Spleen (tissue), 11 donors: ENCODE data around the gene PDE4D. TPM values are rescaled to one million over a fixed set of nuclear protein-coding genes. Genes with fewer than 3 reads are reported as not detected.

ENCODE experiments used
- DNase-seq: peaks from one replicate; pipeline ENCODE4 v3.0.0-alpha.2; 2020
- H3K27ac ChIP-seq, 8 donors: fragments of 200-600 bp; sonication (generic) in 7 of 8; 1 replicate in 4 of 8; 2 replicates in 4 of 8; pipeline versions ENCODE4 v1.5.0 to v1.8.0; 2016 to 2021; ENCODE audit warnings: inconsistent platforms in 4 of 8, mild to moderate bottlenecking in 4 of 8, moderate library complexity in 1 of 8
- H3K27me3 ChIP-seq, 7 donors: fragments of 200-600 bp; sonication (generic) in 6 of 7; replicated peaks in 1 of 7; 1 replicate in 4 of 7; 2 replicates in 3 of 7; pipeline versions ENCODE4 v1.5.0 to v1.8.0; 2016 to 2021; ENCODE audit warnings: inconsistent platforms in 3 of 7, mild to moderate bottlenecking in 1 of 7
- H3K36me3 ChIP-seq, 6 donors: fragments of 200-600 bp; sonication (generic) in 5 of 6; 1 replicate in 4 of 6; 2 replicates in 2 of 6; pipeline versions ENCODE4 v1.5.0 to v1.8.0; 2016 to 2021; ENCODE audit warnings: inconsistent platforms in 2 of 6
- H3K4me1 ChIP-seq, 6 donors: fragments of 200-600 bp; sonication (generic) in 5 of 6; 1 replicate in 3 of 6; 2 replicates in 3 of 6; pipeline versions ENCODE4 v1.5.0 to v1.8.0; 2016 to 2021; ENCODE audit warnings: inconsistent platforms in 3 of 6
- H3K4me3 ChIP-seq, 8 donors: fragments of 200-600 bp; sonication (generic) in 7 of 8; 1 replicate in 4 of 8; 2 replicates in 4 of 8; pipeline versions ENCODE4 v1.5.0 to v1.8.0; 2016 to 2021; ENCODE audit warnings: inconsistent platforms in 4 of 8, mild to moderate bottlenecking in 4 of 8, moderate library complexity in 2 of 8
- H3K9me3 ChIP-seq, 8 donors: fragments of 200-600 bp; sonication (generic) in 7 of 8; 1 replicate in 4 of 8; 2 replicates in 4 of 8; pipeline versions ENCODE4 v1.5.0 to v1.8.0; 2016 to 2021; ENCODE audit warnings: inconsistent platforms in 4 of 8
- POLR2A ChIP-seq, 3 donors: fragments of 450-650 bp; IDR thresholded peaks; one replicate each; pipeline ENCODE4 v1.5.1; 2017; ENCODE audit warnings: antibody characterized with exemption in 3 of 3, mild to moderate bottlenecking in 1 of 3
- POLR2AphosphoS5 ChIP-seq, 3 donors: sonication (generic); formaldehyde crosslinking; IDR thresholded peaks; one replicate each; pipeline ENCODE4 v1.5.1; 2017; ENCODE audit warnings: antibody characterized with exemption in 3 of 3
- WGBS, 5 donors: extraction: QIAGEN DNeasy Blood & Tissue Kit in 3 of 5; methylation state at CpG; one replicate each; pipeline versions ENCODE4 v1.1.5 to v1.1.7; 2013 to 2018; 5-methylcytosine and 5-hydroxymethylcytosine counted together
- intact Hi-C: fragments of 100-400 bp; cut with DNase I; formaldehyde crosslinking; loops from one replicate; pipeline ENCODE4 v1.15.0; 2023; ENCODE audit warnings: low total_unique reads
- polyA plus RNA-seq, 3 donors: library from polyadenylated mRNA; stranded (reverse); fragments of 200-250 nt; gene quantifications; one replicate each; pipeline ENCODE4 v1.2.1, GENCODE V29; 2013
- total RNA-seq, 7 donors: library from RNA; depleted of rRNA in 3 of 7; stranded (reverse); fragments of >200 nt in 3 of 7; fragmentation: NEBNext Ultra II Directional in 4 of 7; extraction: Animal tissue kit (Norgen Biotek cat#: 25700) in 4 of 7; gene quantifications; one replicate each; pipeline versions ENCODE4 v1.1.0 to v1.2.1, GENCODE V29; 2016 to 2021
- TF ChIP-seq, protein P1 (sequence below), 11 experiments: fragments of 200-600 bp in 7 of 11; fragments of 450-650 bp in 4 of 11; sonication (generic) in 4 of 11; IDR thresholded peaks in 8 of 11; conservative IDR thresholded peaks in 3 of 11; 1 replicate in 7 of 11; 2 replicates in 4 of 11; pipeline versions ENCODE4 v1.4.0 to v1.8.0; 2016 to 2021; ENCODE audit warnings: antibody characterized with exemption in 11 of 11, inconsistent platforms in 4 of 11, mild to moderate bottlenecking in 1 of 11
- donor health status: healthy with polysubstance abuse.
- donor health status: DM: no; HTN: no; CAD: no; lungs with moderate emphysema.
- donor health status: DM: no; HTN: no; CAD: no.
- donor health status: Bipolar disorder and iron deficiency.
- donor health status: healthy.
- donor health status: DM: no; HTN: no; CAD: no.
- donor health status: DM: yes; HTN: yes; CAD: no.

The PDE4D gene
- total and polyA plus RNA-seq, 10 donors, result 0.88 to 51.8 (median 18.2) TPM

- Histone ChIP-seq H3K27me3 (no peaks in the 10 kb centered on the region), H3K27ac (no peak overlapping the region), H3K4me1 (peaks cover 0 to 20% (median 4%) of the 10 kb centered on the region in 6 donors), H3K4me3 (no peak overlapping the region), H3K36me3 (no peaks in the 10 kb centered on the region), H3K9me3 (no peaks in the 10 kb centered on the region)
- TF ChIP-seq POLR2AphosphoS5 (IDR thresholded peaks at IDR 0.05), result no peak
- no peak for TF ChIP-seq POLR2A (IDR thresholded peaks at IDR 0.05)
- TF ChIP-seq, protein P1, sequence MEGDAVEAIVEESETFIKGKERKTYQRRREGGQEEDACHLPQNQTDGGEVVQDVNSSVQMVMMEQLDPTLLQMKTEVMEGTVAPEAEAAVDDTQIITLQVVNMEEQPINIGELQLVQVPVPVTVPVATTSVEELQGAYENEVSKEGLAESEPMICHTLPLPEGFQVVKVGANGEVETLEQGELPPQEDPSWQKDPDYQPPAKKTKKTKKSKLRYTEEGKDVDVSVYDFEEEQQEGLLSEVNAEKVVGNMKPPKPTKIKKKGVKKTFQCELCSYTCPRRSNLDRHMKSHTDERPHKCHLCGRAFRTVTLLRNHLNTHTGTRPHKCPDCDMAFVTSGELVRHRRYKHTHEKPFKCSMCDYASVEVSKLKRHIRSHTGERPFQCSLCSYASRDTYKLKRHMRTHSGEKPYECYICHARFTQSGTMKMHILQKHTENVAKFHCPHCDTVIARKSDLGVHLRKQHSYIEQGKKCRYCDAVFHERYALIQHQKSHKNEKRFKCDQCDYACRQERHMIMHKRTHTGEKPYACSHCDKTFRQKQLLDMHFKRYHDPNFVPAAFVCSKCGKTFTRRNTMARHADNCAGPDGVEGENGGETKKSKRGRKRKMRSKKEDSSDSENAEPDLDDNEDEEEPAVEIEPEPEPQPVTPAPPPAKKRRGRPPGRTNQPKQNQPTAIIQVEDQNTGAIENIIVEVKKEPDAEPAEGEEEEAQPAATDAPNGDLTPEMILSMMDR (IDR thresholded peaks at IDR 0.05 in 8 of 11, conservative IDR thresholded peaks at IDR 0.05 in 3 of 11), result no peak
- DNase-seq, result no peak
- intact Hi-C loops, result no loop called here
- 88 to 96% (median 93%) methylated on average over 1 of the region's 1 CpG for WGBS, 5 donors
These were observed 335.0 kb downstream of the PDE4D start for GRCh38 chr5:59558501-59558900.

GRCh38 chr5:59557572-59557971, 336.0 kb downstream of the PDE4D start:
- Histone ChIP-seq H3K27ac (no peak overlapping the region), H3K4me3 (no peak overlapping the region), H3K9me3 (no peaks in the 10 kb centered on the region), H3K27me3 (no peaks in the 10 kb centered on the region), H3K36me3 (no peaks in the 10 kb centered on the region), H3K4me1 (peaks cover 0 to 11% (median under 1%) of the 10 kb centered on the region in 6 donors)
- DNase-seq, result no peak
- TF ChIP-seq POLR2A (IDR thresholded peaks at IDR 0.05), result no peak
- TF ChIP-seq, protein P1 (IDR thresholded peaks at IDR 0.05 in 8 of 11, conservative IDR thresholded peaks at IDR 0.05 in 3 of 11), result no peak
- TF ChIP-seq POLR2AphosphoS5 (IDR thresholded peaks at IDR 0.05), result no peak
- intact Hi-C loops, result no loop called here

- H3K4me1 ChIP-seq, result no peaks in the 10 kb centered on the region
These were observed 337.9 kb downstream of the PDE4D start for GRCh38 chr5:59555596-59555995.

GRCh38 chr5:59554501-59554900, 339.0 kb downstream of the PDE4D start:
- H3K27ac ChIP-seq, result no peak overlapping the region
- 87 to 93% (median 89%) methylated on average over 4 of the region's 4 CpGs for WGBS, 5 donors
- no peaks in the 10 kb centered on the region for H3K36me3 ChIP-seq
- H3K9me3 ChIP-seq, result no peaks in the 10 kb centered on the region
- TF ChIP-seq, protein P1 (IDR thresholded peaks at IDR 0.05 in 8 of 11, conservative IDR thresholded peaks at IDR 0.05 in 3 of 11), result no peak
- TF ChIP-seq POLR2A (IDR thresholded peaks at IDR 0.05) (no peak), POLR2AphosphoS5 (IDR thresholded peaks at IDR 0.05) (no peak)
- DNase-seq, result no peak
- H3K27me3 ChIP-seq, result no peaks in the 10 kb centered on the region
- no peak overlapping the region for H3K4me3 ChIP-seq
- intact Hi-C loops, result no loop called here
- H3K4me1 ChIP-seq, result no peaks in the 10 kb centered on the region

More at GRCh38 chr5:59555596-59555995, 337.9 kb downstream of the PDE4D start:
- no peaks in the 10 kb centered on the region for H3K27me3 ChIP-seq
- DNase-seq, result no peak
- intact Hi-C loops, result no loop called here
- TF ChIP-seq, protein P1 (IDR thresholded peaks at IDR 0.05 in 8 of 11, conservative IDR thresholded peaks at IDR 0.05 in 3 of 11), result no peak
- TF ChIP-seq POLR2AphosphoS5 (IDR thresholded peaks at IDR 0.05) (no peak), POLR2A (IDR thresholded peaks at IDR 0.05) (no peak)
- 68 to 88% (median 80%) methylated on average over 3 of the region's 3 CpGs for WGBS, 5 donors
- H3K9me3 ChIP-seq, result no peaks in the 10 kb centered on the region
- H3K27ac ChIP-seq, result no peak overlapping the region
- H3K36me3 ChIP-seq, result no peaks in the 10 kb centered on the region
- H3K4me3 ChIP-seq, result no peak overlapping the region
